WTC11 (cell line): ENCODE data around the gene MED27.

Source experiments
- TF ChIP-seq, protein P1 (sequence below): fragments of 200-600 bp; IDR thresholded peaks from 2 replicates; pipeline ENCODE4 v1.8.0; 2022; ENCODE audit warnings: antibody characterized with exemption
- TF ChIP-seq, protein P2 (sequence below): sonication (generic); formaldehyde crosslinking; IDR thresholded peaks from 2 replicates; pipeline ENCODE4 v1.8.0; 2022; ENCODE audit warnings: mild to moderate bottlenecking, missing genetic modification reagents
- TF ChIP-seq, protein P3 (sequence below): sonication (generic); formaldehyde crosslinking; conservative IDR thresholded peaks from 2 replicates; pipeline ENCODE4 v1.8.1; 2022; ENCODE audit warnings: mild to moderate bottlenecking, missing genetic modification reagents

DNA sequence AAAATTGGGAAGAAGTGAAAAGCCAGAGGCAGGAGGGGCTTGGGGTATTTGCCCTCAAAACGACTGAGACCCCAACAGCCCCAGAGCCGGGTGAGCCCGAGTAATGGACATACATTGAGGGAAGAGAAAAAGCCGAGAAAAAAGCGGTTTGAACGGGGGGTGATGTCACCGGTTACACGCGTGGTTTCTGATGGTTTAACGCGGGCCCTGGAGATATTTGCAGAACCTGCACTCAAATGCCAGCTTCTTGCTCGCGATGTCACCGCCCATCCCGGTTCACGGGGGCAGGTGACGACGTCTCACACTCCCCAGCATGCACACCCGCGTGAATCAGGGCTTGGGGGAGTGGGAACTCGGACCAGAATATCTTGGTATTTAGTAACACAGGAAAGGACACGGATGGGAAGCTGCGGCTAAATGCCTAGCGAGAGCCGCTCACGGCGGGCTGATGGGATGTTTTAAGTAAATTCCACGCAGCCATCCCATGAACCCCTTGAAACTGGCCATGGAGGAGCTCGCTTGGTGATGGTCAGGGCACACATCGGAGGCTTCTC is 237.8 kb downstream of the MED27 start:
- TF ChIP-seq, protein P1, sequence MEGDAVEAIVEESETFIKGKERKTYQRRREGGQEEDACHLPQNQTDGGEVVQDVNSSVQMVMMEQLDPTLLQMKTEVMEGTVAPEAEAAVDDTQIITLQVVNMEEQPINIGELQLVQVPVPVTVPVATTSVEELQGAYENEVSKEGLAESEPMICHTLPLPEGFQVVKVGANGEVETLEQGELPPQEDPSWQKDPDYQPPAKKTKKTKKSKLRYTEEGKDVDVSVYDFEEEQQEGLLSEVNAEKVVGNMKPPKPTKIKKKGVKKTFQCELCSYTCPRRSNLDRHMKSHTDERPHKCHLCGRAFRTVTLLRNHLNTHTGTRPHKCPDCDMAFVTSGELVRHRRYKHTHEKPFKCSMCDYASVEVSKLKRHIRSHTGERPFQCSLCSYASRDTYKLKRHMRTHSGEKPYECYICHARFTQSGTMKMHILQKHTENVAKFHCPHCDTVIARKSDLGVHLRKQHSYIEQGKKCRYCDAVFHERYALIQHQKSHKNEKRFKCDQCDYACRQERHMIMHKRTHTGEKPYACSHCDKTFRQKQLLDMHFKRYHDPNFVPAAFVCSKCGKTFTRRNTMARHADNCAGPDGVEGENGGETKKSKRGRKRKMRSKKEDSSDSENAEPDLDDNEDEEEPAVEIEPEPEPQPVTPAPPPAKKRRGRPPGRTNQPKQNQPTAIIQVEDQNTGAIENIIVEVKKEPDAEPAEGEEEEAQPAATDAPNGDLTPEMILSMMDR: no peak
- TF ChIP-seq, protein P2, sequence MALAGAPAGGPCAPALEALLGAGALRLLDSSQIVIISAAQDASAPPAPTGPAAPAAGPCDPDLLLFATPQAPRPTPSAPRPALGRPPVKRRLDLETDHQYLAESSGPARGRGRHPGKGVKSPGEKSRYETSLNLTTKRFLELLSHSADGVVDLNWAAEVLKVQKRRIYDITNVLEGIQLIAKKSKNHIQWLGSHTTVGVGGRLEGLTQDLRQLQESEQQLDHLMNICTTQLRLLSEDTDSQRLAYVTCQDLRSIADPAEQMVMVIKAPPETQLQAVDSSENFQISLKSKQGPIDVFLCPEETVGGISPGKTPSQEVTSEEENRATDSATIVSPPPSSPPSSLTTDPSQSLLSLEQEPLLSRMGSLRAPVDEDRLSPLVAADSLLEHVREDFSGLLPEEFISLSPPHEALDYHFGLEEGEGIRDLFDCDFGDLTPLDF: no peak
- TF ChIP-seq, protein P3, sequence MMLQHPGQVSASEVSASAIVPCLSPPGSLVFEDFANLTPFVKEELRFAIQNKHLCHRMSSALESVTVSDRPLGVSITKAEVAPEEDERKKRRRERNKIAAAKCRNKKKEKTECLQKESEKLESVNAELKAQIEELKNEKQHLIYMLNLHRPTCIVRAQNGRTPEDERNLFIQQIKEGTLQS (CRISPR knock-in tag): no peak
